ENCODE data around the gene ZNF732. TPM values are rescaled to one million over a fixed set of nuclear protein-coding genes. Genes with fewer than 3 reads are reported as not detected.
A peak's percentile ranks its signal among the peaks of the same experiment; 100 is the strongest.
"Not testable (repeated sequence)": the region's sequence is repeated elsewhere in the genome, so short reads cannot be mapped to it uniquely, and the experiment has no call there.

The ZNF732 gene
- polyA plus RNA-seq (ENCODE audit: insufficient read length in 12 of 12): 1 to 10 TPM in 7 of 12 donors, under 1 TPM in 3, not detected in 2; 0.42 to 2.4 (median 1.1) TPM
- long read RNA-seq, donor 1, partial matches to known transcripts: 7 of 16 reads
- long read RNA-seq, donor 1, other reads (novel, unspliced or antisense): 9 of 16 reads
- long read RNA-seq, donor 2: 0 reads
- long read RNA-seq, donor 3: 0 reads
- long read RNA-seq, donor 4: 0 reads
- long read RNA-seq, donor 5: 0 reads
- long read RNA-seq, donor 6: 0 reads
- long read RNA-seq, donor 7: 0 reads
- long read RNA-seq, donor 8: 0 reads
- long read RNA-seq, donor 9: 0 reads
- long read RNA-seq, donor 10: 0 reads
- long read RNA-seq, donor 11: 0 reads

DNA sequence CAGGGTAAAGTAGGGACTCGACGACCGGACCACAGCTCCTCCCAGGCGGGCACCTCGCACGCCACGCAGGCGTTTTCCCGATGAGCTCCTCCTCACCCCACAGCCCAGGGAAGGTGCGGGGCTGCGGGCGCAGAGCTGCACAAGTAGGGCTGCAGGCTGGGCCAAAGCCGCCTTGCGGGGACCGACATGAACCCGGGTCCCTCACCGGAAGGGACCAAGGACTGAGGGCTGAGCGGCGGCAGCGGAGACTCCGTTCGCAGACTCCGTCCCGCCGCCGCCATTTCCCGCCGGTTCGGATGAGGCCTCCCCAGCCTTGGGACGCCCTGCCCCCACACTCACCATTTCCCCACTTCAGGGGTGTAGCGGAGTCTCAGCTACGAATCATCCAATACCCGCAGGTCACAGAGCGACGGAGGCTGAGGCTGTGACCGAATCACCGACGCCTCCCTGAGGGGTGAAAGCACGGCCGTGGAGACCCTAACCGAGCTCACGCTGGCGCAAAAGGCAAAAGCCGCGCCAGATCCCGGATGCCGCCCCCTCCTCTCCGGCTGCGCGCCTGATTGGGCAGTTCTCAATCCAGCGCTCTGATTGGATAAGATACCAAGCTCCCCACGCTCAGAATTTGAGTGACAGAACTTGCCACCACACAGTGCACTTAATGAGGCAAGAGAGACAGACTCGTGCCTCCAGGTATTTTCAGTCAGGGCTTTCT is at the start of gene ZNF732:
ZNF732 (minus strand) TSS at position 506 of the 712 bp plus-strand sequence; CDS start at position 342, 164 bp downstream.
- peak; percentile 79 for DNase-seq

DNA sequence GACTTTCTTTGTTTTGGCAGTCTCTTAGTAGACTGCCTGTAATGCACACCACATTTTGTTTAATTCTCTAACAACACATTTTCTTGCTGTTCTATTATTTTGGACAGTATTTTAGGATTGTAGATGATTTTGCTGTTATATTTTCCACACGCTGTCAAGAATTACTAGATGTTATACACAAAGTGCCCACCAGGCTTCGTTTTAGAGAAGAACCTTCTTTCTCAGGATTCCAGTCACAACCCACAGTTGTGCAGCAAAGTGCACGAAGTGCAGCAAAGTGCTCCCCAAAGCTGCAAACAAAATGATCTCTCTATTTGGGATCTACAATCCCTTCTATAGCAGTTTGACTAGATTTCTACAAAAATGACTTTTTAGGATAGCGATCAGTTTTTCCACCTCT is 34.7 kb upstream of the ZNF732 start:
- DNase-seq: no peak

DNA sequence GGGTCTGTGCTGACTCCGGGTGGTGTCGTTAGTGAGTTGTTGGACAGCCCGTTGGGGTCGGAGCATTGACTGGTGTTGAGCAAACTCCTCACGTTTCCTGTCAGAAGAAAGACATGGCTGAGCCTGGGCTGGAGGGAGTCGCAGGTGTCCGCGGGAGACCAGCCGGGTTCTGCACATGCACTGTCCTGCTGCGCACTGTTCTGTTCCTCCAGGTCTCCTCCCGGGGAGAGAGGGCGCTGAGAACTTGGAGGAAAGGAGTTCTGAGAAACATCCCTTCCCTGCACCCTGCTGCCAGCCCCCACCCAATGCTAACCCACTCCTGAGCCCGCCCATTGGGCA is 33.5 kb upstream of the ZNF732 start:
- DNase-seq: no peak

DNA sequence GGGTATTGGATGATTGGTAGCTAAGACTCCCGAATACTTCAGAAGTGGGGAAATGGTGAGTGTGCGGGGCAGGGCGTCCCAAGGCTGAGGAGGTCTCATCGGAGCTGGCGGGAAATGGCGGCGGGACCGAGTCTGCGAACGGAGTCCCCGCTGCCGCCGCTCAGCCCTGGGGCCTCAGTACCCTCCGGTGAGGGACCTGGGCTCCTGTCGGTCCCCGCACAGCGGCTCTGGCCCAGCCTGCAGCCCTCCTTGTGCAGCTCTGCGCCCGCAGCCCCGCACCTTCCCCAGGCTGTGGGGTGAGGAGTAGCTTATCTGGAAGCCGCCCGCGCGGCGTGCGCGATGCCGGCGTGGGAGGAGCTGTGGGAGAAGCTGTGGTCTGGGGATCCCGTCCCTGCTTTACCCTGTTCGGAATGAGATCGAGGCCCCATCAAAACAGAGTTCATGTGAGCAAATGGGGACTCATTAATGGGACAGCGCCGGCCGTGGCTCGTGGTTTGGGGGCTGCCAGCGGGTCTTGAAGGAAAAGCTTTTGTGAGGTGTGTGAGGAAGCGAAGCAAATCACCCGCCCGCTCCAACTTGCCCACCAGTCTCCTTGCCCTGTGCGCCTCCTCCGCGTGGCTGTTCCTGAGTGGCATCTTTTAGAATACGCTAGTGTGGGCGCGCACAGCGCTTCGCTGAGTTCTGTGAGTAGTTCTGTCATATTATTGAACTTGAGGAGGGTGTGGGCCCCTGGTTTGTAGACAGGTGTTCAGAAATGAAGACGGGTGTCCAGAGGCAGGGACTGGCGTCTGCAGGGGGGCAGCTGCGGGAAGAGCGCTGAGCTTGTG is 32.9 kb upstream of the ZNF732 start:
- peak; percentile 1 for DNase-seq

DNA sequence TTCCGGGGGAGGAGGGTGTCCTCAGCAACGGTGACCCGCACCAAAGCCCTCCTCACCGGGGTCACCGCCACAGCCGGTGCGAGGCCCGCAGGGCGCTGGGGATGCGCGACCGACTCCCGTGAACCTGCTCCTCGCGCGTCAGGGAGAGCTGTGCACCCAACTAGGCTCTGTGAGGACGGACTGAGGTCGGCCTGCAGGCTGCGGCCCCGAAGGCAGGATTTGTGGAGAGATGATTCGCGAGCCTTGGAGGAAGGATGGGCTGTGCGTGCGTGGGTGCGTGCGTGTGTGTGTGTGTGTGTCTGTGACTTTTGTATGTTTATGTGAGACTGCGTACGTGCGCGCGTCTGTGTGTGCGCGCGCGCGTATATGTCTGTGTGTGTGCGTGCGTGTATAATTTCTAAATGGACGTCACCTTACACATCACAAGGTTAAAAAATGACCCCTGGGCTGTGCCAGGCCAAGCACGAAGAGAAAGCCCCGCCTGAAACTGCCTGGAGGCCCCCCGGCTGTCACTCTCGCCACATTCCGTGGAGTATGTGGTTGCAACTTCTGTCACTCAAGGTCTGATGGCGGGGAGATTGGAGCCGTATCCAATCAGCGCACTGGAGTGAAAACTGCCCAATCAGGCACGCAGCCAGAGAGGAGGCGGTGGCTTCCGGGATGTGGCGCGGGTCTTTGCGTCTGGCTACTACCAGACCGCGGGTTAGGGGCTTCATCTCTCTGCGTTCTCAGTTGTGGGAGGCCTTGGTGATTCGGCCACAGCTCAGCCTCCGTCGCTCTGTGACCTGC is 32.1 kb upstream of the ZNF732 start, which contains the start of gene ZNF141:
ZNF141 (plus strand) TSS at position 672 of the 789 bp plus-strand sequence. CDS start 170 bp downstream, outside the sequence.
- DNase-seq: peak; percentile 98

DNA sequence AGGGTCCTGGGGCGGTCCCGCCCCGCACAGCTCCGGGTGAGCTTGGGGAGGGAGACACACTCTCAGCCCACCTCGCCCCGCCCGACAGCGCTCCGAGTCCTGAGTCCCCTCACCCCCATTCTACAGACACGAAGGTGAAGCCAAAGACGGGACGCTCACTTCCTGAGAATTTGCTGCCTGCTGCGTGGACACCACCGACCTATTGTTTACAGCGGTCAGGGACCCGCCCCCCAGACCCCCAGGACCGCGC is 31.5 kb upstream of the ZNF732 start:
- DNase-seq: no peak

DNA sequence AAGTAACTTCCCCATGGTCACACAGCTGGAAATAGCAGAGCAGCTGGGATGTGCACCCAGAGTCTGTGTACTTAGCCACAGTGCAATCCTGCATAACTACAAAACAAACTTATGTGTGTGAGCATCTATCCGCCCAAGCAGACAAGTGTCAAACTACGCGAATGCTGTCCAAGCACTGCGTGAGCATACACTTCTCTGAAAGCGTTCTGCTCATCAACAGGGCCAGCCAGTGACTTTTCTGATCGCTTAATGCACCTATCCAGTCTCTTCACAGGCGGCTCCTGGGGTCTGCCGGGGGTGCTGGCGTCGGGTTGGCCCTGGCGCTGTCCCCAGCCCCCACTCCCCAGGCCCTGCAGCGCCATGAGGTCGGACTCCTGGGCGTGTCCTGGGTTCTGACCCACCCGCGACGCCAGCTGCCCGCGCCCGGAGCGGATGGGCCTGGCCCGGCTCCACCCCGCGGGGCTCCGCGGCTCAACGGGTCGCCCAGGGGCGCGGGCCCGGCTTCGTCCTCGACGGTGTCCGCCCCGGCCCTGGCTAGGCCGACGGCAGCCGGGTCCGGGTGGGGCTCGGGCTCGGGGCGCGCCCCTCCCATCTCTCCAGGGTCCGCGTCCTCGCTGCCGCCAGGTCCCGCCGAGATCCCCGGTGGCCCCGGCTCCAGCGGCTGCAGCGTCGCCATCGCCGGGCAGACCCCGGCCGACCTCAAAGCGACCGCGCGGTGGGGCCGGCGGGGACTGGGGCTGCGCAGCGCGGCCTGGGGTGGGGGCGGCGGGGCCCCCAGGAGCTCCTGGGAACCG is 31.0 kb upstream of the ZNF732 start:
- peak; percentile 22 for DNase-seq

DNA sequence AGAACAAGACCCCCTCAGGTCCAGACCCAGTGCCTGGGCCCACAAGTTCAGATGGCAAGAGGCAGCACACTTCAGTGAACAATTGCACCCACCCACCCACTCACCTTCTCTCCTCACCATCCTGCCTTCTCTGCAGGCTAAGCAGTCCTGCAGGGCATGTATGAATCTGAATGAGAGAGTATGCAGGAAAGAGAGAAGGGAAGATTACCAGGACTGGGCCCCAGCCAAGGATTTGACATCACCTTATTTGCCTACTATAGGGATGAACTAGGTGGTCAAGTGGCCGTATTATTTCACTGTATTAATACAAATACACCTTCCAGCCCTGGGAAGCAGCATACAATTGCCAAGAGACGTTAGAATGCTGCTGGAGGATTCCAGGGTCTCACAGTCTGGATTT is 30.2 kb upstream of the ZNF732 start:
- no peak for DNase-seq

DNA sequence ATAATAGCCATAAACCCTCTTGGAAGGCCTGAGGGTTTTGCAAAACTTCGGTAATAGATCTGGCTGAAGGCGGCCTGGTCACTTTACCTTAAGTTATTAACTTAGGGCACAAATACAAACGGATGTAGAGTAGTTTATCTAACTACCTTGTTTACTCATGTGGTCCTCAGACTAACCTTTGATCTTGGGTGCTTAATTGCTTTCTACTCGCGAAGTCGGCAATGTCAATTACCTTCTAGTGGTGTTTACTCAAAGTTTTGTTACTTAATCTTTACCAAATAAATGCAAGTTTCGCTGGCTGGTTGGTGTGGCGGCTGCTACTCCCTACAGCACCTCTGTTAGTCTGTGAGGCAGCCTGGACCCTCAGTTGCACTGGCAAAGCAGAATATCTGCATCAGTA is 23.5 kb upstream of the ZNF732 start:
- no peak for DNase-seq

DNA sequence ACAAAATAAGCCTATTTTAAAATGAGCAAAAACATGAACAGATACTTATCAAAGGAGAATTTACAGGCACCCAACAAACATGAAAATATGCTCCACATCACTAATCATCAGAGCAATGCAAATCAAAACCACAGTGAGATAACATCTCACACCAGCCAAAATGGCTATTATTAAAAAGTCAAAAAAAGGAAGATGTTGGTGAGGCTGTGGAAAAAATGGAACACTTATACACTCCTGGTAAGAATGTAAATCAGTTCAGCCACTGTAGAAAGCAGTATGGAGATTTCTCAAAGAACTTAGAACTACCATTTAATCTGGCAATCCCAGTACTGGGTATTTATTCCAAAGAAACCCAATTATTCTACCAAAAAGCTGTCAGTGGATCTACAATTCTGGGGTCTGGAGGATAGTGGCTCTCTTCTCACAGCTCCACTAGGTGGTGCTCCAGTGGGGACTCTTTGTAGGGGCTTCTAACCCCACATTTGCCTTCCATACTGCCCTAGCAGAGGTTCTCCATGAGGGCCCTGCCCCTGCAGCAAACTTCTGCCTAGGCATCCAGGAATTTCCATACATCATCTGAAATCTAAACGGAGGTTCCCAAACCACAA is 9.1 kb upstream of the ZNF732 start:
- DNase-seq: no peak

DNA sequence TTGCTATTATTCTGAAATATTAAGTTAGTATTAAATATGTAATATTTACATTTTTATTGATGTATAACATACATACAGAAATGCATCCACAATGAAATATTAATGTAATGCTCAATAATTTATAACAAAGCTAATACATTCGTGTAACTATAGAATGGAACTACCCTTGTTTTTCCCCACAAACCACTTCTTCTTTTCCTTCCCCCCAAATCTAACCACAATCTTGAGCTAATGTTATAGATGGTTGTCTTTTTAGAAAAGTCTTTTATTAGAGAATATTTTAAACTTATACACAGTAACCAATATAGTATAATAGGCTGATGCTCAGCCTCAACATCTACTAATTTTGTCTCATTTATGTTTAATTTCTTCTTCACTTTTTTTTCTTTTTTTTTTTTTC is 4.5 kb upstream of the ZNF732 start:
- DNase-seq: no peak

DNA sequence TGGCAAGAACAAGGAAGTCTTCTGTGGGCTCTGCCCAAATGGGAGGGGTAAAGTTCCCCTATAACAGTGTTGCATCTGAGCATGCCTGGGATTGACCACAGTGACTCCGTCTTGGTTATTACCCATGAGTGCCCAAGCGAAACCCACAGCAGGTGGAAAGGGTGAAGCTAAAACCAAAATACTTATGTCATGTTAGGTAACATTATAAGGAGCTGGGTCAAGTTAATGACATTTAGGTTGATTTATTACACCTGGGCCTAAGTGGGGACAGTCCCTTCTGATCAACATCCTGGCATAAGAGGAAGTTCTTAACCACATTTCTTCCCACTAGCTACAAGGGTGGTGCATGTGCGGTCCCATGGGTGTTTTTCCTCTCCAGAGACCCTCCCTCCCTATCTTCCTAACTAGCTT is 1.3 kb upstream of the ZNF732 start:
- DNase-seq: no peak

DNA sequence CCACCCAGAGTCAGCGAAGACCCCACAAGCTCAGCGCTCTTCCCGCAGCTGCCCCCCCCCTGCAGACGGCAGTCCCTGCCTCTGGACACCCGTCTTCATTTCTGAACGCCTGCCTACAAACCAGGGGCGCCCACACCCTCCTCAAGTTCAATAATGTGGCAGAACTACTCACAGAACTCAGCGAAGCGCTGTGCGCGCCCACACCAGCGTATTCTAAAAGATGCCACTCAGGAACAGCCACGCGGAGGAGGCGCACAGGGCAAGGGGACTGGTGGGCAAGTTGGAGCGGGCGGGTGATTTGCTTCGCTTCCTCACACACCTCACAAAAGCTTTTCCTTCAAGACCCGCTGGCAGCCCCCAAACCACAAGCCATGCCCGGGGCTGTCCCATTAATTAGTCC is 758 bp downstream of the ZNF732 start:
- DNase-seq: peak; percentile 3

DNA sequence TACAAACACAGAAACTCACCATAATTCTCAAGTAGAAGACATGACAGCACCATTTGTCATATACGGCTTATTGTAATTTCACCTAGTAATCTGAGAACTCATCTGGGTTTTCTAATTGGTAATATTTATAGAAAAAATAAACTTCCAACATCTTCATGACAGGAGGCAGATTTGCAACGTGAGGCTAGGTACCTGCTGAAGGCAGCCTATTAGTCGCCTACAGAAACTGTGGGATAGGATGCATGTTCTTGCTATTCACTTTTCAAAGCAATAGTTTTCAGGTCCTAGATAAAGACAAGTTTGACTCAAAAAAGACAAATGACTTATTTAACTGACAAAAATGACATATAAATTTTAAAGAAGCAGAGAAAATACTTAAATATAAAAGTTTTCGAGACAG is 2.9 kb downstream of the ZNF732 start:
- DNase-seq: no peak

DNA sequence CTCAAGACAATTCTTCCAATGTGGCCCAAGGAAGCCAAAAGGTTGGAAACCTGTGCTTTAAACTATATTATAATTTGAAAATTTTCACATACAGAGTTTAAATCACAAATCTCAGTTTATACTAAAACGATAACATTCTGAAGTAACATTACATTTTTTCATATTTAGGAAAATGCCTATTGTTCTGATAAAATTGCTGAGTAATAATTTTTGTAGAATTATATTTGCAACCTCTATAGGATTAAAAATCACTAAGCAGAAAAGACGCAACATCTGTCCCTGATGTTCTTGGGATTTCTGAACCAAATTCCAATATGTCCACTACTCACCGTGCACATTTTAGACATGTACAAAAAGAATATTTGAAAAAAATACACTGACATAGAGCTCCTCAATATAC is 10.5 kb downstream of the ZNF732 start:
- DNase-seq: no peak

DNA sequence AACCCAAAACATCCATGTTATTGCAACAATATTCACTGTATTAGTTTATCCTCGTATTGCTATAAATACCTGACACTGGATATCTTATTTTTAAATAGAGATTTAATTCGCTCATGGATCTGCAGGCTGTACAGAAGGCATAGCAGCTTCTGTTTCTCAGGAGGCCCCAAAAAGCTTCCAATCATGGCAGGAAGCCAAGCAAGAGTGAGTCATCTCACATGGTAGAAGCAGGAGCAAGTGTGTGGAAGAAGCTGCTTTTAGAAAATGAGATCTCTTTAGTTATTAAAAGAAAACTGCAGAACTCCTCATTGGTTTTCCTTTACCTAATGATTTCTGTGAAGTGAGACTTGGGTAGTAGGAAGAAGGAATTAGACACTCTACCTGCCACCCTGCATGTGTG is 16.4 kb downstream of the ZNF732 start:
- DNase-seq: no peak

DNA sequence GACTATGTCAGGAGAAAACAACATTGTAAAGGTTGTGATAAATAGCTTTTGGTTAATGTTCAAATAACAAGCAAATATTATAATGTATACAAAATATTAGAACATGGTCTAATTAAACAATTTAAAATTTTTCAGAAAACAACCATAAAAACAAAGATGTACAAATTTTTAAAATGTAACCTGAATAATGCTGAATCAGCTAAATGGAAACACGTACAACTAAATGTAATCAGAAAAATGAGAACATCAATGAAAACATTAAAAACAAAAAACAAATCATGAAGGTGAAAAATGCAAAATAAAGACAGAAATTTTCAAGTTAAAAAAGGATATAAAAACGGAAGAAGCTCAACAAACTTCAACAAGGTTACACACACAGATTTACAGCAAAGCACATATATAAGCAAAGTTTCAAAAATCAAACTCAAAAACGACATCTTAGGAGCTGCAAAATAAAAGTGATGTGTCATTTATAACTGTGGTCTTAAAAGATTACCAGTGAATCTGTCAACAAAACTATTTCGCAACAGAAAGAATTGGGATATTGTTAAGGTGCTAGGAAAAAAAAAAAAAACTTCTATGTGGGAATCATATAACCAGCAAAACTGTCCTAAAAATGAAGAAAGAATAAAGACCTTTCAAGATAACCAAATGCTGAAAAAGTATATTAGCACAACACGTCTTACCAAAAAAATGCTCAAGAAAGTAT is 31.8 kb downstream of the ZNF732 start:
- no peak for DNase-seq

DNA sequence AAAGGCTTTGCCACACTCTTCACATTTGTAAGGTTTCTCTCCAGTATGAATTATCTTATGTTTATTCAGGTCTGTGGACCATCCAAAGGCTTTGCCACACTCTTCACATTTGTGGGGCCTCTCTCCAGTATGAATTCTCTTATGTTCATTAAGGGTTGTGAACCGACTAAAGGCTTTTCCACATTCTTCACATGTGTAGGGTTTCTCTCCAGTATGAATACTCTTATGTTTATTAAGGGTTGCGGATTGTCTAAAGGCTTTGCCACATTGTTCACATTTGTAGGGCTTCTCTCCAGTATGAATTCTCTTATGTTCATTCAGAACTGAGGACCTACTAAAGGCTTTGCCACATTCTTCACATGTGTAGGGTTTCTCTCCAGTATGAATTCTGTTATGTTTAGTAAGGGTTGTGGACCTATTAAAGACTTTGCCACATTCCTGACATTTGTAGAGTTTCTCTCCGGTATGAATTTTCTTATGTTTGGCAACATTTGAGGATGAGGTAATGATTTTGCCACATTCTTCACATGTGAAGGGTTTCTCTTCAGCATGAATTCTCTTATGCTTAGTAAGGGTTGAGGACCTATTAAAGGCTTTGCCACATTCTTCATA is 33.7 kb downstream of the ZNF732 start:
- DNase-seq: no peak

DNA sequence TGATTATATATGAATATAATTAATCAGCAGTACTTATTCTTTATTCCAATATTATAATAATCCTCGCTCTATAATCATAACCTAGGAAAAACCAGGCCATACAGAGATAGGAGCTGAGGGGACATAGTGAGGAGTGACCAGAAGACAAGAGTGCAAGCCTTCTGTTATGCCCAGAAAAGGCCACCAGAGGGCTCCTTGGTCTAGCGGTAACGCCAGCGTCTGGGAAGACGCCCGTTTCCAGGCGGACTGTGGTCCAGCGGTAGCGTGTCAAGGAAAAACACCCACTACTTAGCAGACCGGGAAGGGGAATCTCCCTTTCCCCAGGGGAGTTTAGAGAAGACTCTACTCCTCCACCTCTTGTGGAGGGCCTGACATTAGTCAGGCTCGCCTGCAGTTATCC is 46.0 kb downstream of the ZNF732 start:
- not testable (repeated sequence) for DNase-seq

DNA sequence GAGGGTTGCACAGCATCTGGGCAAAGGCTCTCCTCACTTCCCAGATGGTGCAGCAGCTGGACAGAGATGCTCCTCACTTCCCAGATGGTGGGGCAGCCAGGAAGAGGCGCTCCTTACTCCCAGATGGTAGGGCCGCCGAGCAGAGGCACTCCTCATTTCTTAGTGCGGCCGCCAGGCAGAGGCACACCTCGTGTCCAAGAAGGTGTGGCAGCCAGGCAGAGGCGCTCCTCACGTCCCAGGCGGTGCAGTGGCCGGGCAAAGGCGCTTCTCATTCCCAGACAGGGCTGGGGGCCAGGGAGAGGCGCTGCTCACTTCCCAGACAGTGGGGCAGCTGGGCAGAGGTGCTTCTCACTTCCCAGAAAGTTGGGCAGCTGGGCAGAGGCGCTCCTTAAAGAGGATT is 48.8 kb downstream of the ZNF732 start:
- no peak for DNase-seq
